ENCODE results near the gene CTNNA1. TPM values are rescaled to one million over a fixed set of nuclear protein-coding genes. Genes with fewer than 3 reads are reported as not detected.

Gene CTNNA1
- total RNA-seq, 1 experiment from 2014 or later: 734 TPM

DNA sequence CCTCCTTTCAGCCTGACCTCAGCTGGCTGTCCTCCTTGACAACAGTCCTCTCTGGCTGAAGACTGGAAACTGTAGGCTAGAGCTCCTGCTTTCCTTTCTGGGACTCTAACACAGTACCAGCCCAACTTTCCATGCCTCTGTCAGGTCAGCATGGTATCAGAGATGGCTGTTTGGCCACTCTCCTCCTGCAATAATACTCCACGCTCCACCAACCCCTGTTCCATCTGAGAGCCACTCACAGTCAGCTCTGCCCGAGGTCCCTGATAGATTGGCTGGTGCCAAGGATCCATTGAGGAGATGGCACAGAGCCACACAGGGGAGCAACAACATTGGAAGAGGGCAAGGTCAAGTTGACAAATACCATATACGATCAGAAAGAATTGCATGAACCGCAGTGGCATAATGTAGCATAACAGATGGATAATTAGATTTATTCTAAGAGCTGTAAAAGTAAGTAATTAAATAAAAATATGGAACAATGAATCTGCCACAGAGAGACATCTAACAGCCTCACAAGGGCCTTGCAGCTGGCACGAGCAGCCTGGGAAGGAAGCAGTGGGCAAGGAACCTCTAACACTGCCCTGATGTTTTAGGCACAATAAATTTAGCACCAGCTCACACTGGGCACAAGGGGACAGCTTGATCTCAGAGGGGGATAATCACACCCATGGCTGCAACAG is 216.2 kb downstream of the CTNNA1 start:
- H3K27ac Mint-ChIP-seq (ENCODE audit: unreplicated experiment): no peak overlapping the region
- peaks cover 24% of the 10 kb centered on the region for H3K4me1 Mint-ChIP-seq (ENCODE audit: low read depth, unreplicated experiment)
- intact Hi-C loops (cut with micrococcal nuclease; ENCODE audit: unreplicated experiment): no loop called here
- H3K4me3 Mint-ChIP-seq (ENCODE audit: low read depth, unreplicated experiment): no peak overlapping the region
- H3K27me3 Mint-ChIP-seq (ENCODE audit: unreplicated experiment): no peaks in the 10 kb centered on the region
- no peaks in the 10 kb centered on the region for H3K9me3 Mint-ChIP-seq (ENCODE audit: low read depth, unreplicated experiment)
- TF ChIP-seq, protein P1, sequence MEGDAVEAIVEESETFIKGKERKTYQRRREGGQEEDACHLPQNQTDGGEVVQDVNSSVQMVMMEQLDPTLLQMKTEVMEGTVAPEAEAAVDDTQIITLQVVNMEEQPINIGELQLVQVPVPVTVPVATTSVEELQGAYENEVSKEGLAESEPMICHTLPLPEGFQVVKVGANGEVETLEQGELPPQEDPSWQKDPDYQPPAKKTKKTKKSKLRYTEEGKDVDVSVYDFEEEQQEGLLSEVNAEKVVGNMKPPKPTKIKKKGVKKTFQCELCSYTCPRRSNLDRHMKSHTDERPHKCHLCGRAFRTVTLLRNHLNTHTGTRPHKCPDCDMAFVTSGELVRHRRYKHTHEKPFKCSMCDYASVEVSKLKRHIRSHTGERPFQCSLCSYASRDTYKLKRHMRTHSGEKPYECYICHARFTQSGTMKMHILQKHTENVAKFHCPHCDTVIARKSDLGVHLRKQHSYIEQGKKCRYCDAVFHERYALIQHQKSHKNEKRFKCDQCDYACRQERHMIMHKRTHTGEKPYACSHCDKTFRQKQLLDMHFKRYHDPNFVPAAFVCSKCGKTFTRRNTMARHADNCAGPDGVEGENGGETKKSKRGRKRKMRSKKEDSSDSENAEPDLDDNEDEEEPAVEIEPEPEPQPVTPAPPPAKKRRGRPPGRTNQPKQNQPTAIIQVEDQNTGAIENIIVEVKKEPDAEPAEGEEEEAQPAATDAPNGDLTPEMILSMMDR (IDR thresholded peaks at IDR 0.05; ENCODE audit: unreplicated experiment): no peak
- DNase-seq: no peak
- BruUV-seq (replicated peaks): no TSS peak
- CTCF ChIA-PET: interaction anchor here (0.8 kb wide), 1 partner anchor 16 kb away, joined by 4 read pairs; no protein-coding TSS in a partner anchor
- no peaks in the 10 kb centered on the region for H3K36me3 Mint-ChIP-seq (ENCODE audit: insufficient read depth, unreplicated experiment)

DNA sequence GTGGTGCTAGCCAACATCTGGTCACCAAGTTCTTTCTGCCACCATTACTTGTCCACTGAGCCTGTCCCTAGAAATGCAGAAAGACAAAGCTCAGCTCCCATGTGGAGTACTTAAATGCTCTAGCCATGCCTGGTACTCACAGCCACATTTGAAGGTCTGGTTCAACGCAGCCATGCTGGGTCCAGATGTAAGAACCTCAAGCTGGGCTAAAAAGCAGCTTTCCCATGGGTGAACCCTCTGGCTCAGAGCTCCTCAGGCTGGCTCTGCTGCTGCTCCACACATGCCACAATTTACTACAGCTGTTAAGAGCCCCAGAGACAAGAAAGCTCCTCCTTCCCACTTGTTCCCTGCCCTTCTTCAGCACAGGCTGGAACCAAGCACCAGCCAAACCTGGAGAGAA is 219.0 kb downstream of the CTNNA1 start:
- Mint-ChIP-seq H3K4me3 (ENCODE audit: low read depth, unreplicated experiment) (no peak overlapping the region), H3K27ac (ENCODE audit: unreplicated experiment) (no peak overlapping the region), H3K36me3 (ENCODE audit: insufficient read depth, unreplicated experiment) (no peaks in the 10 kb centered on the region), H3K27me3 (ENCODE audit: unreplicated experiment) (no peaks in the 10 kb centered on the region), H3K9me3 (ENCODE audit: low read depth, unreplicated experiment) (no peaks in the 10 kb centered on the region), H3K4me1 (ENCODE audit: low read depth, unreplicated experiment) (peaks cover 23% of the 10 kb centered on the region)
- CTCF ChIA-PET: no interaction called here
- no TSS peak for BruUV-seq (replicated peaks)
- intact Hi-C loops (cut with micrococcal nuclease; ENCODE audit: unreplicated experiment): no loop called here
- TF ChIP-seq, protein P1 (IDR thresholded peaks at IDR 0.05; ENCODE audit: unreplicated experiment): no peak
- no peak for DNase-seq

DNA sequence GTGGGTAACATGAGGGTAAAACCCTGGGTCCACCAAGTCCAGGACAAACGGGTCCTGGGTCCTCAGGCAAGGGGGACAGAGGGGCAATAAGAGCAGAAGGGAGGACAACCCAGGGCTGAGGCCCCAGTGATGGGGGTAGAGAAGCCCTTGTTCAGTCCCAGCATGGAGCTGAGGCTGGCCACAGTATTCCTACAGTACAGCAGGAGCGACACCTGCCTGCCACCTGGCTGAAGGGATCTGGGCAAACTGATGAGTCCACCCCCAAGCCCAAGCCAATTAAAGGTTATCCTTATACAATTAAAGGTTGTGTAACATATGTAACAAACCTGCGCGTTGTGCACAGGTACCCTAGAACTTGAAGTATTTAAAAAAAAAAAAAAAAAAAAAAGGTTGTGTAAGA is 219.6 kb downstream of the CTNNA1 start:
- DNase-seq: no peak
- CTCF ChIA-PET: no interaction called here
- BruUV-seq (replicated peaks): no TSS peak
- peaks cover 17% of the 10 kb centered on the region for H3K4me1 Mint-ChIP-seq (ENCODE audit: low read depth, unreplicated experiment)
- H3K36me3 Mint-ChIP-seq (ENCODE audit: insufficient read depth, unreplicated experiment): peaks cover 5% of the 10 kb centered on the region
- H3K4me3 Mint-ChIP-seq (ENCODE audit: low read depth, unreplicated experiment): no peak overlapping the region
- intact Hi-C loops (cut with micrococcal nuclease; ENCODE audit: unreplicated experiment): no loop called here
- TF ChIP-seq, protein P1 (IDR thresholded peaks at IDR 0.05; ENCODE audit: unreplicated experiment): no peak
- no peak overlapping the region for H3K27ac Mint-ChIP-seq (ENCODE audit: unreplicated experiment)
- no peaks in the 10 kb centered on the region for H3K27me3 Mint-ChIP-seq (ENCODE audit: unreplicated experiment)
- no peaks in the 10 kb centered on the region for H3K9me3 Mint-ChIP-seq (ENCODE audit: low read depth, unreplicated experiment)

DNA sequence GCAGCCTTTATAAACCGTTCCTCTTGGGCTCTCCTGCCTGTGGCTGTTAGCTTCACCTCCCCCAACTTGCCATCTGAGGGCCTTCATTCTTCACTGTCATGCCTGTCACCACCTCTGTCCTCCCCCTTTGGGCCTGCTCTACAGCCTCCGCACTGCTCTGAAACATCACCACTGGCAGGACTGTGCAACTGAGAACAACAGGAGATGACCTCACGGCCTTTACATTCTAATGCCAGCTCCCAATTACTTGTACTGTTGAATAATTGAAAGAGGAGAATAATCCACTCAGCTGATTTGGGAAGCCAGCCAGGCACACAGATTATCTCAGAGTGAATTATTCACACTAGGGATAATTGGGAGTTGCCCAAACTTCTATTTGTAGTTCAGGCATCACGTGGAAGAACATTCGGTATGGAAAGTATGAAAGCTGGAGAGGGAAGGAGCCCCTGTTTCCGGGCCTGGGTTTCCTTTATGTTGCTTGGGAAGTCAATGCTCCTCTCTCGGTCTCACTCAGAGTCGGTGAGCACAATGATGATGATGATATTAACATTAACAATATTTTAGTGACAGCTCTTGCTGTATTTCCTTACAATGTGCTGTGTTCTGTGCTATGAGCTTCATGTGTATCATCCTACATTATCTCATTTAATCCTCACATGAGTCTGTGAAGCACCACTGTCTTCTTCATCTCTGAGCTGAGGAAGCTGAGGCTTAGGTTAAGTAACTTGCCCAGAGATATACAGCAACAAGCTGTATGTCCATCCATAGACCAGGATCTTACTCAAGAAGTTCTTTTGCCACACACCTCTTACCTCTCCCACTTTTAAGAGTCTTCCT is 221.2 kb downstream of the CTNNA1 start:
- no peak overlapping the region for H3K4me3 Mint-ChIP-seq (ENCODE audit: low read depth, unreplicated experiment)
- CTCF ChIA-PET: interaction anchor here (0.6 to 1.1 kb wide), 3 partner anchors 11 to 540 kb away, joined by 3 to 6 read pairs (median 3); no protein-coding TSS in a partner anchor
- no TSS peak for BruUV-seq (replicated peaks)
- TF ChIP-seq, protein P1 (IDR thresholded peaks at IDR 0.05; ENCODE audit: unreplicated experiment): no peak
- H3K27me3 Mint-ChIP-seq (ENCODE audit: unreplicated experiment): no peaks in the 10 kb centered on the region
- DNase-seq: no peak
- H3K9me3 Mint-ChIP-seq (ENCODE audit: low read depth, unreplicated experiment): no peaks in the 10 kb centered on the region
- H3K4me1 Mint-ChIP-seq (ENCODE audit: low read depth, unreplicated experiment): peaks cover 7% of the 10 kb centered on the region
- peaks cover 5% of the 10 kb centered on the region for H3K36me3 Mint-ChIP-seq (ENCODE audit: insufficient read depth, unreplicated experiment)
- H3K27ac Mint-ChIP-seq (ENCODE audit: unreplicated experiment): no peak overlapping the region
- intact Hi-C loops (cut with micrococcal nuclease; ENCODE audit: unreplicated experiment): no loop called here

All from Calu3 (cell line).